Measurements from ENCODE around the gene ATP9A.

- TF ChIP-seq, protein P1, sequence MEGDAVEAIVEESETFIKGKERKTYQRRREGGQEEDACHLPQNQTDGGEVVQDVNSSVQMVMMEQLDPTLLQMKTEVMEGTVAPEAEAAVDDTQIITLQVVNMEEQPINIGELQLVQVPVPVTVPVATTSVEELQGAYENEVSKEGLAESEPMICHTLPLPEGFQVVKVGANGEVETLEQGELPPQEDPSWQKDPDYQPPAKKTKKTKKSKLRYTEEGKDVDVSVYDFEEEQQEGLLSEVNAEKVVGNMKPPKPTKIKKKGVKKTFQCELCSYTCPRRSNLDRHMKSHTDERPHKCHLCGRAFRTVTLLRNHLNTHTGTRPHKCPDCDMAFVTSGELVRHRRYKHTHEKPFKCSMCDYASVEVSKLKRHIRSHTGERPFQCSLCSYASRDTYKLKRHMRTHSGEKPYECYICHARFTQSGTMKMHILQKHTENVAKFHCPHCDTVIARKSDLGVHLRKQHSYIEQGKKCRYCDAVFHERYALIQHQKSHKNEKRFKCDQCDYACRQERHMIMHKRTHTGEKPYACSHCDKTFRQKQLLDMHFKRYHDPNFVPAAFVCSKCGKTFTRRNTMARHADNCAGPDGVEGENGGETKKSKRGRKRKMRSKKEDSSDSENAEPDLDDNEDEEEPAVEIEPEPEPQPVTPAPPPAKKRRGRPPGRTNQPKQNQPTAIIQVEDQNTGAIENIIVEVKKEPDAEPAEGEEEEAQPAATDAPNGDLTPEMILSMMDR (IDR thresholded peaks at IDR 0.05), result no peak
- no peak for TF ChIP-seq POLR2A (IDR thresholded peaks at IDR 0.05)
Observed at GRCh38 chr20:51628533-51629398, 139.4 kb downstream of the ATP9A start.
